Chondrocyte (in vitro differentiated cells): Measurements from ENCODE around the gene SRD5A1. TPM values are rescaled to one million over a fixed set of nuclear protein-coding genes. Genes with fewer than 3 reads are reported as not detected.

Experiments
- DNase-seq: peaks from one replicate; pipeline ENCODE4 v3.0.0; 2021; ENCODE audit warnings: mixed read lengths, low spot score
- H3K27ac Mint-ChIP-seq: one replicate; pipeline ENCODE4 v1.8.0; 2021; ENCODE audit warnings: mild to moderate bottlenecking, moderate library complexity, mixed read lengths; ENCODE audit not compliant: unreplicated experiment
- H3K27me3 Mint-ChIP-seq: 2 replicates; pipeline ENCODE4 v1.8.0; 2021; ENCODE audit warnings: low read depth, mixed read lengths
- H3K36me3 Mint-ChIP-seq: 2 replicates; pipeline ENCODE4 v1.8.0; 2021; ENCODE audit warnings: low read depth, mixed read lengths
- H3K4me1 Mint-ChIP-seq: 2 replicates; pipeline ENCODE4 v1.8.0; 2021; ENCODE audit warnings: low read depth, mild to moderate bottlenecking, mixed read lengths
- H3K4me3 Mint-ChIP-seq: one replicate; pipeline ENCODE4 v1.8.0; 2021; ENCODE audit warnings: mild to moderate bottlenecking, moderate library complexity, mixed read lengths; ENCODE audit not compliant: unreplicated experiment
- H3K9me3 Mint-ChIP-seq: 2 replicates; pipeline ENCODE4 v1.8.0; 2021; ENCODE audit warnings: low read depth, mixed read lengths
- total RNA-seq: library from RNA; stranded (reverse); gene quantifications from 3 replicates; pipeline ENCODE4 v1.2.1, GENCODE V29; 2021
- TF ChIP-seq, protein P1 (sequence below): fragments of 200-600 bp; sonication (generic); IDR thresholded peaks from 2 replicates; pipeline ENCODE4 v1.5.0; 2021; ENCODE audit warnings: antibody characterized with exemption, mild to moderate bottlenecking, moderate library complexity

SRD5A1 gene
- total RNA-seq, 1 donor from 2014 or later = 32.3 TPM

GRCh38 chr5:6710070-6710469 is 76.8 kb downstream of the SRD5A1 start:
- H3K36me3 Mint-ChIP-seq = no peaks in the 10 kb centered on the region
- no peak for DNase-seq
- H3K27me3 Mint-ChIP-seq = no peaks in the 10 kb centered on the region
- H3K4me1 Mint-ChIP-seq = peaks cover 38% of the 10 kb centered on the region
- H3K4me3 Mint-ChIP-seq = no peak overlapping the region
- no peaks in the 10 kb centered on the region for H3K9me3 Mint-ChIP-seq
- TF ChIP-seq, protein P1, sequence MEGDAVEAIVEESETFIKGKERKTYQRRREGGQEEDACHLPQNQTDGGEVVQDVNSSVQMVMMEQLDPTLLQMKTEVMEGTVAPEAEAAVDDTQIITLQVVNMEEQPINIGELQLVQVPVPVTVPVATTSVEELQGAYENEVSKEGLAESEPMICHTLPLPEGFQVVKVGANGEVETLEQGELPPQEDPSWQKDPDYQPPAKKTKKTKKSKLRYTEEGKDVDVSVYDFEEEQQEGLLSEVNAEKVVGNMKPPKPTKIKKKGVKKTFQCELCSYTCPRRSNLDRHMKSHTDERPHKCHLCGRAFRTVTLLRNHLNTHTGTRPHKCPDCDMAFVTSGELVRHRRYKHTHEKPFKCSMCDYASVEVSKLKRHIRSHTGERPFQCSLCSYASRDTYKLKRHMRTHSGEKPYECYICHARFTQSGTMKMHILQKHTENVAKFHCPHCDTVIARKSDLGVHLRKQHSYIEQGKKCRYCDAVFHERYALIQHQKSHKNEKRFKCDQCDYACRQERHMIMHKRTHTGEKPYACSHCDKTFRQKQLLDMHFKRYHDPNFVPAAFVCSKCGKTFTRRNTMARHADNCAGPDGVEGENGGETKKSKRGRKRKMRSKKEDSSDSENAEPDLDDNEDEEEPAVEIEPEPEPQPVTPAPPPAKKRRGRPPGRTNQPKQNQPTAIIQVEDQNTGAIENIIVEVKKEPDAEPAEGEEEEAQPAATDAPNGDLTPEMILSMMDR = no peak
- no peak overlapping the region for H3K27ac Mint-ChIP-seq

GRCh38 chr5:6710551-6711318 is 77.5 kb downstream of the SRD5A1 start:
- TF ChIP-seq, protein P1 = no peak
- Mint-ChIP-seq H3K9me3 (no peaks in the 10 kb centered on the region), H3K27ac (no peak overlapping the region), H3K4me3 (no peak overlapping the region), H3K36me3 (no peaks in the 10 kb centered on the region), H3K4me1 (peaks cover 38% of the 10 kb centered on the region), H3K27me3 (no peaks in the 10 kb centered on the region)
- no peak for DNase-seq

DNA sequence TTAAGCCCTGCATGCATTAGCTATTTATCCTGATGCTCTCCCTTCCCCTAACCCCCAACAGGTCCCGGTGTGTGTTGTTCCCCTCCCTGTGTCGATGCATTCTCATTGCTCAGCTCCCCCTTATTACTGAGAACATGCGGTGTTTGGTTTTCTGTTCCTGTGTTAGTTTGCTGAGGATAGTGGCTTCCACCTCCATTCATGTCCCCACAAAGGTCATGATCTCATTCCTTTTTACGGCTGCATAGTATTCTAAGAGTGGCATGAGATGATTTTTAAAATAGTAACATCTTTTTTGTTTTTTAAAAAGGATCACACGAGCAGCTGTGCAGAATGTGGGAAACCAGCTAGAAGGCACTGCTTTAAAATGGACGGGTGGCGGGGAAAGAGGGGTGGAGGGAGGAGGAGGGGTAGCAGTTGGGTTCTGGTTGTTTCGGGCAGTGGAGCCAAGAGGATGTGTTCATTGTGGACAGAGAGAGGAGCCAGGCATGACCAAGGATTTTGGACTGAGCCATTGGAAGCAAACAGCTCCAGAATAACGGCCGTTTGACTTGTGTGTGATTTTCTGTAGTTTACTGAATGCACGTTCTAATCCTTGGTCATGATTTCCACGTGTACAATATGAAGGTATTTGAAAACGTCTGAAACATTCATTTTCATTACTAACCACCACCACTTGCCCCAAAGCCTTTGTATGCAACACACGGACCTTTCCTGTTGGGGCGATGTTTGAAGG is 78.3 kb downstream of the SRD5A1 start:
- peak overlapping the region; percentile 88 for H3K4me3 Mint-ChIP-seq
- no peak for DNase-seq
- no peaks in the 10 kb centered on the region for H3K36me3 Mint-ChIP-seq
- peaks cover 39% of the 10 kb centered on the region for H3K4me1 Mint-ChIP-seq
- no peaks in the 10 kb centered on the region for H3K9me3 Mint-ChIP-seq
- H3K27ac Mint-ChIP-seq = peak overlapping the region; percentile 97
- no peaks in the 10 kb centered on the region for H3K27me3 Mint-ChIP-seq
- TF ChIP-seq, protein P1 = no peak

- Mint-ChIP-seq H3K9me3 (no peaks in the 10 kb centered on the region), H3K4me1 (peaks cover 40% of the 10 kb centered on the region), H3K27me3 (no peaks in the 10 kb centered on the region), H3K4me3 (peak overlapping the region; percentile 88), H3K36me3 (no peaks in the 10 kb centered on the region), H3K27ac (peak overlapping the region; percentile 97)
- no peak for DNase-seq
- TF ChIP-seq, protein P1 = peak; percentile 57
Observed at GRCh38 chr5:6712142-6712576, 78.9 kb downstream of the SRD5A1 start.

DNA sequence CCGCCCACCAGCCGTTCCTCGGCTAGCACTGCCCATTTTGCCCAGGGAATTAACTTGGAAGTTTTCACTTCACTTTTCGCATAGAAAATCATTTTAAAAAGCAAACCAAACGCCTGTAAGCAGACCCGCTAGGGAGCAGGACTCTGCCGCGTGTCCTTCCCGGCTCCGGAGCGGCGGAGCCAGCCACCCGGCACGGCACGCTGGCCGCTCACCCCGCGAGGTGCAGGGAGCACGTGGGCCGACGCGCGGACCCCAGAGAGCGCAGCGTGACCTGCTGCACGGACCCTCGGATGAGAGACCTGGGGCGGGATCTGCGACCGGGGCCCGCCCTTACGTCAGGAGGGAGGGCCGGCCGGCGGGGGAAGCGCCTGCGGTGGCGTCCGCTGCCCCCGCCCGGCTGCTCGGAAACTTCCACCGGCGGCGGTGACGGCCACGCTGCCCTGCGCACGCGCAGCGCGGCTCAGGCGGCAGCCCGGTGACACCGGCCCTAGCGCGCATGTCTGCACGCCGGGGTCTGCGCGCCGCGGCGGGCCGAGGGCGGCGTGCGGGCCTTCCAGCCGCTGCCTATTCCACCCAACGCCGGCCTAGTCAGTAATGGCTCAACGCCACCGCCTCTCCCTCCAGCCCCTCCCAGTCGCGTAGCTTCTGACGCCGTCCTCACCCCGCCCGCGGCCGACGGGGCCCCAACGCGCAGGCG is 79.5 kb downstream of the SRD5A1 start:
- Mint-ChIP-seq H3K36me3 (no peaks in the 10 kb centered on the region), H3K9me3 (no peaks in the 10 kb centered on the region), H3K27ac (peak overlapping the region; percentile 97), H3K27me3 (no peaks in the 10 kb centered on the region), H3K4me1 (peaks cover 42% of the 10 kb centered on the region), H3K4me3 (peak overlapping the region; percentile 88)
- TF ChIP-seq, protein P1 = peak; percentile 25
- no peak for DNase-seq
